Epithelial cell of proximal tubule (primary cell): ENCODE results near the gene TRPC4. TPM values are rescaled to one million over a fixed set of nuclear protein-coding genes. Genes with fewer than 3 reads are reported as not detected.

Experiments used
- DNase-seq: peaks from one replicate; pipeline ENCODE4 v3.0.0-alpha.2; 2011; ENCODE audit warnings: low read depth
- H3K4me3 ChIP-seq: 2 replicates; pipeline ENCODE4 v1.5.1; 2011; ENCODE audit warnings: low read depth, mild to moderate bottlenecking, low read length
- total RNA-seq: library from RNA; depleted of rRNA; stranded (reverse); fragments of >200 nt; gene quantifications from 2 replicates; pipeline ENCODE4 v1.2.3, GENCODE V29; 2015
- TF ChIP-seq, protein P1 (sequence below): conservative IDR thresholded peaks from 2 replicates; pipeline ENCODE4 v1.5.1; 2012; ENCODE audit warnings: low read depth, mild to moderate bottlenecking, low read length

Gene TRPC4
- total RNA-seq = 2.4 and 7.0 TPM in 2 replicates

GRCh38 chr13:37869756-37870488 lies at the start of gene TRPC4:
TRPC4 (minus strand) TSS chr13:37869772; CDS start chr13:37783333, 86,439 bp downstream.
- TF ChIP-seq, protein P1, sequence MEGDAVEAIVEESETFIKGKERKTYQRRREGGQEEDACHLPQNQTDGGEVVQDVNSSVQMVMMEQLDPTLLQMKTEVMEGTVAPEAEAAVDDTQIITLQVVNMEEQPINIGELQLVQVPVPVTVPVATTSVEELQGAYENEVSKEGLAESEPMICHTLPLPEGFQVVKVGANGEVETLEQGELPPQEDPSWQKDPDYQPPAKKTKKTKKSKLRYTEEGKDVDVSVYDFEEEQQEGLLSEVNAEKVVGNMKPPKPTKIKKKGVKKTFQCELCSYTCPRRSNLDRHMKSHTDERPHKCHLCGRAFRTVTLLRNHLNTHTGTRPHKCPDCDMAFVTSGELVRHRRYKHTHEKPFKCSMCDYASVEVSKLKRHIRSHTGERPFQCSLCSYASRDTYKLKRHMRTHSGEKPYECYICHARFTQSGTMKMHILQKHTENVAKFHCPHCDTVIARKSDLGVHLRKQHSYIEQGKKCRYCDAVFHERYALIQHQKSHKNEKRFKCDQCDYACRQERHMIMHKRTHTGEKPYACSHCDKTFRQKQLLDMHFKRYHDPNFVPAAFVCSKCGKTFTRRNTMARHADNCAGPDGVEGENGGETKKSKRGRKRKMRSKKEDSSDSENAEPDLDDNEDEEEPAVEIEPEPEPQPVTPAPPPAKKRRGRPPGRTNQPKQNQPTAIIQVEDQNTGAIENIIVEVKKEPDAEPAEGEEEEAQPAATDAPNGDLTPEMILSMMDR = peak; percentile 71
- H3K4me3 ChIP-seq = peak within 1 kb of the TSS; percentile 57
- no peak for DNase-seq

DNA sequence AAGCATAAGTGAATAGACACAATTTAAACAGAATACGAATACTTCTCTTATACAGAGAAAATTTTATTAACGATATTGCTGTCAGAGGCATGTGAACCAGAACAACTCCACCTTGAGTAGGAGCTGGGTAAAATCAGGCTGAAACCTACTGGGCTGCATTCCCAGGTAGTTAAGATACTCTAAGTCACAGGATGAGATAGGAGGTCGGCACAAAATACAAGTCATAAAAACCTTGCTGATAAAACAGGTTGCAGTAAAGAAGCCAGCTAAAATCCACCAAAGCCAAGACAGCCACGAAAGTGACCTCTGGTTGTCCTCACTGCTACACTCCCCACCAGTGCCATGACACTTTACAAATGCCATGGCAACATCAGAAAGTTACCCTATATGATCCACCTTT lies 49.2 kb upstream of the TRPC4 start:
- TF ChIP-seq, protein P1 = no peak
- DNase-seq = no peak
- no peak overlapping the region for H3K4me3 ChIP-seq

DNA sequence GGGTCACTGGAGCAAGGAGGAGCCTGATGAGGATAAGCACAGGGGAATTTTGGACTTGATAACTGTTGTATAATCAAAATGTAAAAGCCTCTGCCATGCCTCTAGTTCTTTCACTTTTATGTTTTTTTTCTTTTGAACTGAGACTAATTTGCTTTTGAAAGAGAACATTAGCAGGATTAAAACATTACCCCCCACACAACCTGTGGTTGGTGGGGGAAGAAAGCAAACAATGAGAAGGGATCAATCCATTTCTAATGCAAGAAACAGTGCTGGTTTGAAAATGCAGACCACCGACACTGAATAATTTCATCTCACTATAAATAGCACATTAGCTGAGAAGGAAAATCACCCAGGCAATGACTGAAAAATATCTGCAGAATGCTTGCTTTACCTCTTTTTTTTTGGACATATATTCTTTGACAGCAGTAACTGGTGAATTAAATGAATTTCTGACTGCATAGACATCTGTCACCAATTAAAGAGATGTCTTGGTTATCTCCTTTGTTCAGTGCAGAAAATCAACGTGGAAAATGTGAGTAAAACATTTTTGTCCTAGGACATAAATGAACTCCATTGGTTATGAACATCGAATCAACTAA lies 48.6 kb upstream of the TRPC4 start:
- no peak for DNase-seq
- H3K4me3 ChIP-seq = no peak overlapping the region
- TF ChIP-seq, protein P1 = no peak

GRCh38 chr13:37914781-37915391 lies 45.3 kb upstream of the TRPC4 start:
- no peak overlapping the region for H3K4me3 ChIP-seq
- TF ChIP-seq, protein P1 = no peak
- DNase-seq = no peak

GRCh38 chr13:37910790-37911189 lies 41.2 kb upstream of the TRPC4 start:
- no peak for DNase-seq
- TF ChIP-seq, protein P1 = no peak
- H3K4me3 ChIP-seq = no peak overlapping the region

GRCh38 chr13:37906880-37907279 lies 37.3 kb upstream of the TRPC4 start:
- TF ChIP-seq, protein P1 = no peak
- no peak for DNase-seq
- H3K4me3 ChIP-seq = no peak overlapping the region
